ENCODE results near the gene CASP8AP2.

DNA sequence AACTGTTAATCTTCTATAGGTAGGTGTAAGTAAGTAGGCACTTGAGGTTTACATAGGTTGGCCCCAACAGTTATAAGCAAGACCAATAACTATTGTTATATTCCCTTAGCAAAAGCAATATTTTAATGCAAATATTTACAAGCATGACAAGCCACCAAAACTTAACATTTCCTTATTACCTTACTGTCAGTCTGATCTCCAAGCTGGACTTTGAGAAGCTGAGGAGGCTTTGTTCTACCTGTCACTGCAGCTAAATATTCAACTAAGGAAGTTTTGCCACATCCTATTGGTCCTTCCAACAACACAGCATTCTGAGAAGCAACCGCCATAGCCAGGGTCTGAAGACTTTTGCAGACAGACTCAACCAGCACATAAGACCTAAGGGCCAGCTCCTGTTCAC is 39.7 kb upstream of the CASP8AP2 start:
- TF ChIP-seq, protein P1, sequence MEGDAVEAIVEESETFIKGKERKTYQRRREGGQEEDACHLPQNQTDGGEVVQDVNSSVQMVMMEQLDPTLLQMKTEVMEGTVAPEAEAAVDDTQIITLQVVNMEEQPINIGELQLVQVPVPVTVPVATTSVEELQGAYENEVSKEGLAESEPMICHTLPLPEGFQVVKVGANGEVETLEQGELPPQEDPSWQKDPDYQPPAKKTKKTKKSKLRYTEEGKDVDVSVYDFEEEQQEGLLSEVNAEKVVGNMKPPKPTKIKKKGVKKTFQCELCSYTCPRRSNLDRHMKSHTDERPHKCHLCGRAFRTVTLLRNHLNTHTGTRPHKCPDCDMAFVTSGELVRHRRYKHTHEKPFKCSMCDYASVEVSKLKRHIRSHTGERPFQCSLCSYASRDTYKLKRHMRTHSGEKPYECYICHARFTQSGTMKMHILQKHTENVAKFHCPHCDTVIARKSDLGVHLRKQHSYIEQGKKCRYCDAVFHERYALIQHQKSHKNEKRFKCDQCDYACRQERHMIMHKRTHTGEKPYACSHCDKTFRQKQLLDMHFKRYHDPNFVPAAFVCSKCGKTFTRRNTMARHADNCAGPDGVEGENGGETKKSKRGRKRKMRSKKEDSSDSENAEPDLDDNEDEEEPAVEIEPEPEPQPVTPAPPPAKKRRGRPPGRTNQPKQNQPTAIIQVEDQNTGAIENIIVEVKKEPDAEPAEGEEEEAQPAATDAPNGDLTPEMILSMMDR (IDR thresholded peaks at IDR 0.05), result no peak
- TF ChIP-seq ZFX (IDR thresholded peaks at IDR 0.05; ENCODE audit: borderline replicate concordance), result no peak
